Lower leg skin (tissue), 4 donors: ENCODE measurements around the gene FGB. TPM values are rescaled to one million over a fixed set of nuclear protein-coding genes. Genes with fewer than 3 reads are reported as not detected.

Experiments
- DNase-seq, 2 donors: peaks; one replicate each; pipeline ENCODE4 v3.0.0-alpha.2; 2019; ENCODE audit warnings: low spot score in 2 of 2
- H3K4me3 ChIP-seq: fragments of 200-600 bp; sonication (generic); 2 replicates; pipeline ENCODE4 v1.5.1; 2017; ENCODE audit warnings: mild to moderate bottlenecking, low read depth; ENCODE audit not compliant: poor library complexity, severe bottlenecking
- CTCF ChIP-seq, 3 donors: fragments of 450-650 bp; IDR thresholded peaks; one replicate each; pipeline ENCODE4 v1.5.1; 2016; ENCODE audit warnings: antibody characterized with exemption in 3 of 3, mild to moderate bottlenecking in 3 of 3, moderate library complexity in 2 of 3
- POLR2A ChIP-seq, 2 donors: fragments of 450-650 bp; IDR thresholded peaks; one replicate each; pipeline ENCODE4 v1.6.1; 2016 to 2017; ENCODE audit warnings: antibody characterized with exemption in 2 of 2, mild to moderate bottlenecking in 1 of 2, moderate library complexity in 1 of 2
- WGBS, 2 donors: methylation state at CpG; one replicate each; pipeline ENCODE4 v1.1.5; 2018; 5-methylcytosine and 5-hydroxymethylcytosine counted together
- intact Hi-C: fragments of 100-400 bp; cut with DNase I; formaldehyde crosslinking; loops from one replicate; pipeline ENCODE4 v1.15.0; 2023; ENCODE audit warnings: low total_unique reads
- total RNA-seq, 4 donors: library from RNA; depleted of rRNA; stranded (reverse); fragments of >200 nt; gene quantifications; one replicate each; pipeline ENCODE4 v1.1.0, GENCODE V29; 2016

Gene FGB
- total RNA-seq, 4 donors from 2014 or later: not detected

- DNase-seq: no peak
- no peak overlapping the region for H3K4me3 ChIP-seq
- intact Hi-C loops: no loop called here
- WGBS, 2 donors: 55 to 86% methylated on average over 1 of the region's 1 CpG
- TF ChIP-seq POLR2A (IDR thresholded peaks at IDR 0.05): no peak
- TF ChIP-seq CTCF (IDR thresholded peaks at IDR 0.05): no peak
Observed at GRCh38 chr4:154578919-154579318, 16.1 kb downstream of the FGB start.

GRCh38 chr4:154579927-154580326 is 17.1 kb downstream of the FGB start:
- intact Hi-C loops: no loop called here
- DNase-seq: no peak
- no peak overlapping the region for H3K4me3 ChIP-seq
- TF ChIP-seq POLR2A (IDR thresholded peaks at IDR 0.05): no peak
- TF ChIP-seq CTCF (IDR thresholded peaks at IDR 0.05): no peak

- TF ChIP-seq CTCF (IDR thresholded peaks at IDR 0.05) (no peak), POLR2A (IDR thresholded peaks at IDR 0.05) (no peak)
- intact Hi-C loops: no loop called here
- WGBS, 2 donors: 62 to 83% methylated on average over 2 of the region's 2 CpGs
- DNase-seq: no peak
- no peak overlapping the region for H3K4me3 ChIP-seq
Observed at GRCh38 chr4:154582723-154583122, 19.9 kb downstream of the FGB start.

GRCh38 chr4:154583230-154583629 is 20.4 kb downstream of the FGB start:
- 86 to 87% methylated on average over 3 of the region's 3 CpGs for WGBS, 2 donors
- TF ChIP-seq CTCF (IDR thresholded peaks at IDR 0.05) (no peak), POLR2A (IDR thresholded peaks at IDR 0.05) (no peak)

GRCh38 chr4:154583677-154584076 is 20.9 kb downstream of the FGB start:
- no peak overlapping the region for H3K4me3 ChIP-seq
- intact Hi-C loops: no loop called here
- DNase-seq: no peak
- TF ChIP-seq POLR2A (IDR thresholded peaks at IDR 0.05) (no peak), CTCF (IDR thresholded peaks at IDR 0.05) (no peak)

More at GRCh38 chr4:154583230-154583629, 20.4 kb downstream of the FGB start:
- H3K4me3 ChIP-seq: no peak overlapping the region
- intact Hi-C loops: no loop called here
- DNase-seq: no peak

GRCh38 chr4:154584259-154584658 is 21.4 kb downstream of the FGB start:
- TF ChIP-seq POLR2A (IDR thresholded peaks at IDR 0.05): no peak
- TF ChIP-seq CTCF (IDR thresholded peaks at IDR 0.05): no peak
- no peak for DNase-seq
- intact Hi-C loops: no loop called here
- H3K4me3 ChIP-seq: no peak overlapping the region
- 87 to 94% methylated on average over 5 of the region's 5 CpGs for WGBS, 2 donors
